Gastrocnemius medialis (tissue), 4 donors: ENCODE results near the gene CDH20. TPM values are rescaled to one million over a fixed set of nuclear protein-coding genes. Genes with fewer than 3 reads are reported as not detected.

ENCODE experiments used
- ATAC-seq, 2 donors: fragments of 150-250 bp; one replicate each; pipeline ENCODE4 v1.9.1; 2016
- DNase-seq, 2 donors: peaks; one replicate each; pipeline ENCODE4 v3.0.0-alpha.2; 2019
- H3K27ac ChIP-seq, 4 donors: fragments of 200-600 bp; sonication (generic); 1 replicate in 1 of 4; 2 replicates in 3 of 4; pipeline ENCODE4 v1.5.1; 2016 to 2018; ENCODE audit warnings: mild to moderate bottlenecking in 2 of 4, moderate library complexity in 1 of 4
- H3K27me3 ChIP-seq, 3 donors: fragments of 200-600 bp; sonication (generic) in 2 of 3; 1 replicate in 1 of 3; 2 replicates in 2 of 3; pipeline versions ENCODE4 v1.5.1 to v1.6.0; 2016 to 2019; ENCODE audit warnings: mild to moderate bottlenecking in 1 of 3, moderate library complexity in 1 of 3
- H3K36me3 ChIP-seq, 2 donors: fragments of 200-600 bp; sonication (generic) in 1 of 2; one replicate each; pipeline ENCODE4 v1.5.1; 2017 to 2018
- H3K4me1 ChIP-seq, 2 donors: fragments of 200-600 bp; sonication (generic) in 1 of 2; one replicate each; pipeline ENCODE4 v1.5.1; 2016 to 2017; ENCODE audit warnings: mild to moderate bottlenecking in 2 of 2
- H3K4me3 ChIP-seq, 4 donors: fragments of 200-600 bp; sonication (generic) in 3 of 4; 1 replicate in 1 of 4; 2 replicates in 3 of 4; pipeline ENCODE4 v1.5.1; 2016 to 2019; ENCODE audit warnings: mild to moderate bottlenecking in 2 of 4
- H3K9me3 ChIP-seq, 3 donors: fragments of 200-600 bp; sonication (generic) in 2 of 3; 1 replicate in 1 of 3; 2 replicates in 2 of 3; pipeline ENCODE4 v1.5.1; 2016 to 2019
- CTCF ChIP-seq, 5 experiments: fragments of 450-650 bp in 3 of 5; fragments of 200-600 bp in 2 of 5; sonication (generic) in 2 of 5; IDR thresholded peaks in 4 of 5; conservative IDR thresholded peaks in 1 of 5; 1 replicate in 4 of 5; 2 replicates in 1 of 5; pipeline ENCODE4 v1.5.1; 2016 to 2019; ENCODE audit warnings: antibody characterized with exemption in 5 of 5, mild to moderate bottlenecking in 3 of 5, moderate library complexity in 3 of 5
- POLR2A ChIP-seq, 2 donors: fragments of 450-650 bp; IDR thresholded peaks; one replicate each; pipeline ENCODE4 v1.6.1; 2017; ENCODE audit warnings: antibody characterized with exemption in 2 of 2, mild to moderate bottlenecking in 2 of 2, moderate library complexity in 2 of 2
- in situ Hi-C, 4 donors: fragments of 200-750 bp; cut with MboI; loops; one replicate each; pipeline versions ENCODE4 v1.15.0 to v1.8.0; 2017; ENCODE audit warnings: low sequenced_read_pairs in 4 of 4
- intact Hi-C: fragments of 100-400 bp; cut with DNase I; formaldehyde crosslinking; loops from one replicate; pipeline ENCODE4 v1.15.1; 2023; ENCODE audit warnings: low total_unique reads
- total RNA-seq, 4 donors: library from RNA; depleted of rRNA; stranded (reverse); fragments of >200 nt; gene quantifications; one replicate each; pipeline versions ENCODE4 v1.1.0 to v1.2.3, GENCODE V29; 2016

CDH20 gene
- total RNA-seq, 4 donors from 2014 or later, result 0.51 to 19.6 (median 3.9) TPM

- Histone ChIP-seq H3K27ac (no peak overlapping the region), H3K4me3 (no peak overlapping the region), H3K4me1 (no peaks in the 10 kb centered on the region), H3K27me3 (no peaks in the 10 kb centered on the region), H3K36me3 (no peaks in the 10 kb centered on the region), H3K9me3 (no peaks in the 10 kb centered on the region)
- in situ Hi-C loops, result no loop called here
- TF ChIP-seq CTCF (IDR thresholded peaks at IDR 0.05 in 4 of 5, conservative IDR thresholded peaks at IDR 0.05 in 1 of 5), result no peak
- intact Hi-C loops, result no loop called here
- no peak for ATAC-seq
- no peak for DNase-seq
Observed at GRCh38 chr18:61531891-61532290, 198.7 kb downstream of the CDH20 start.

GRCh38 chr18:61535401-61535800, 202.2 kb downstream of the CDH20 start:
- Histone ChIP-seq H3K36me3 (no peaks in the 10 kb centered on the region), H3K27me3 (no peaks in the 10 kb centered on the region), H3K4me3 (no peak overlapping the region), H3K4me1 (no peaks in the 10 kb centered on the region), H3K9me3 (no peaks in the 10 kb centered on the region), H3K27ac (no peak overlapping the region)
- in situ Hi-C loops, result no loop called here
- TF ChIP-seq CTCF (IDR thresholded peaks at IDR 0.05 in 4 of 5, conservative IDR thresholded peaks at IDR 0.05 in 1 of 5) (no peak), POLR2A (IDR thresholded peaks at IDR 0.05) (no peak)
- ATAC-seq (no peak), DNase-seq (no peak)
- intact Hi-C loops, result no loop called here

GRCh38 chr18:61541673-61542072, 208.4 kb downstream of the CDH20 start:
- Histone ChIP-seq H3K27me3 (no peaks in the 10 kb centered on the region), H3K27ac (no peak overlapping the region), H3K36me3 (no peaks in the 10 kb centered on the region), H3K9me3 (no peaks in the 10 kb centered on the region), H3K4me3 (no peak overlapping the region), H3K4me1 (no peaks in the 10 kb centered on the region)
- TF ChIP-seq CTCF (IDR thresholded peaks at IDR 0.05 in 4 of 5, conservative IDR thresholded peaks at IDR 0.05 in 1 of 5) (no peak), POLR2A (IDR thresholded peaks at IDR 0.05) (no peak)
- no peak for ATAC-seq
- in situ Hi-C loops (no loop called here), intact Hi-C loops (no loop called here)
- no peak for DNase-seq

GRCh38 chr18:61542596-61542995, 209.4 kb downstream of the CDH20 start:
- Histone ChIP-seq H3K9me3 (no peaks in the 10 kb centered on the region), H3K27me3 (no peaks in the 10 kb centered on the region), H3K36me3 (no peaks in the 10 kb centered on the region), H3K4me1 (no peaks in the 10 kb centered on the region), H3K4me3 (no peak overlapping the region), H3K27ac (no peak overlapping the region)
- no peak for ATAC-seq
- intact Hi-C loops, result no loop called here
- DNase-seq, result no peak
- TF ChIP-seq POLR2A (IDR thresholded peaks at IDR 0.05) (no peak), CTCF (IDR thresholded peaks at IDR 0.05 in 4 of 5, conservative IDR thresholded peaks at IDR 0.05 in 1 of 5) (no peak)
- in situ Hi-C loops, result no loop called here

- Histone ChIP-seq H3K36me3 (no peaks in the 10 kb centered on the region), H3K27ac (no peak overlapping the region), H3K9me3 (no peaks in the 10 kb centered on the region), H3K4me3 (no peak overlapping the region), H3K4me1 (no peaks in the 10 kb centered on the region), H3K27me3 (no peaks in the 10 kb centered on the region)
- in situ Hi-C loops, result no loop called here
- TF ChIP-seq POLR2A (IDR thresholded peaks at IDR 0.05) (no peak), CTCF (IDR thresholded peaks at IDR 0.05 in 4 of 5, conservative IDR thresholded peaks at IDR 0.05 in 1 of 5) (no peak)
- DNase-seq, result no peak
- intact Hi-C loops, result no loop called here
- no peak for ATAC-seq
Observed at GRCh38 chr18:61543518-61543917, 210.3 kb downstream of the CDH20 start.
